Activated CD4-positive, alpha-beta T cell treated with anti-CD3 and anti-CD28 coated beads, Interleukin-2, amount 50 U/mL, for 24 hours (primary cell): ENCODE data around the gene DGKQ.
"Not testable (repeated sequence)": the region's sequence is repeated elsewhere in the genome, so short reads cannot be mapped to it uniquely, and the experiment has no call there.

ENCODE experiments used
- DNase-seq, 2 donors: peaks; one replicate each; pipeline ENCODE4 v3.0.0-alpha.2; 2020; ENCODE audit warnings: low read depth in 1 of 2, low spot score in 1 of 2

Gene DGKQ

GRCh38 chr4:1009542-1010394 is 36.4 kb upstream of the DGKQ start:
- DNase-seq: peak; percentile 49 to 55

- DNase-seq: peak in 1 of 2 donors; percentile 21
These were observed 35.6 kb upstream of the DGKQ start for GRCh38 chr4:1008840-1009541.

GRCh38 chr4:1006856-1007255 is 33.5 kb upstream of the DGKQ start:
- DNase-seq: no peak

- DNase-seq: no peak
These were observed 31.5 kb upstream of the DGKQ start for GRCh38 chr4:1004557-1005485.

- DNase-seq: no peak
These were observed 30.7 kb upstream of the DGKQ start for GRCh38 chr4:1004071-1004418.

- DNase-seq: no peak
These were observed 30.1 kb upstream of the DGKQ start for GRCh38 chr4:1003271-1004070.

GRCh38 chr4:1002631-1003251 is 29.4 kb upstream of the DGKQ start:
- no peak for DNase-seq

- DNase-seq: no peak
These were observed 28.8 kb upstream of the DGKQ start for GRCh38 chr4:1002131-1002630.

GRCh38 chr4:1001561-1002130 is 28.3 kb upstream of the DGKQ start:
- DNase-seq: no peak

- DNase-seq: no peak
These were observed 27.4 kb upstream of the DGKQ start for GRCh38 chr4:1000686-1001260.

- no peak for DNase-seq
These were observed 26.6 kb upstream of the DGKQ start for GRCh38 chr4:999882-1000425.

- not testable (repeated sequence) for DNase-seq
These were observed 26.0 kb upstream of the DGKQ start for GRCh38 chr4:999240-999863.

- no peak for DNase-seq
These were observed 24.8 kb upstream of the DGKQ start for GRCh38 chr4:998096-998691.

- DNase-seq: no peak
These were observed 24.2 kb upstream of the DGKQ start for GRCh38 chr4:997375-998071.

GRCh38 chr4:996997-997374 is 23.6 kb upstream of the DGKQ start:
- DNase-seq: no peak

- no peak for DNase-seq
These were observed 22.9 kb upstream of the DGKQ start for GRCh38 chr4:996030-996996.
